NB4 (cell line): ENCODE measurements around the gene CTXN1.
A peak's percentile ranks its signal among the peaks of the same experiment; 100 is the strongest.

ENCODE experiments used
- MAX ChIP-seq: IDR thresholded peaks from 2 replicates; pipeline ENCODE4 v1.6.1; 2011; ENCODE audit warnings: low read depth, low read length
- MYC ChIP-seq: IDR thresholded peaks from 2 replicates; pipeline ENCODE4 v1.6.1; 2011; ENCODE audit warnings: low read depth, low read length
- POLR2A ChIP-seq: IDR thresholded peaks from 2 replicates; pipeline ENCODE4 v1.6.1; 2011; ENCODE audit warnings: mild to moderate bottlenecking; ENCODE audit not compliant: insufficient read length; ENCODE audit errors: extremely low read depth
- TF ChIP-seq, protein P1 (sequence below): IDR thresholded peaks from one replicate; pipeline ENCODE4 v1.5.1; 2012; ENCODE audit warnings: low read depth, low read length

GRCh38 chr19:7925171-7925851 is 624 bp downstream of the CTXN1 start:
- TF ChIP-seq POLR2A (no peak), MAX (peak; percentile 95), MYC (peak; percentile 90)
- TF ChIP-seq, protein P1, sequence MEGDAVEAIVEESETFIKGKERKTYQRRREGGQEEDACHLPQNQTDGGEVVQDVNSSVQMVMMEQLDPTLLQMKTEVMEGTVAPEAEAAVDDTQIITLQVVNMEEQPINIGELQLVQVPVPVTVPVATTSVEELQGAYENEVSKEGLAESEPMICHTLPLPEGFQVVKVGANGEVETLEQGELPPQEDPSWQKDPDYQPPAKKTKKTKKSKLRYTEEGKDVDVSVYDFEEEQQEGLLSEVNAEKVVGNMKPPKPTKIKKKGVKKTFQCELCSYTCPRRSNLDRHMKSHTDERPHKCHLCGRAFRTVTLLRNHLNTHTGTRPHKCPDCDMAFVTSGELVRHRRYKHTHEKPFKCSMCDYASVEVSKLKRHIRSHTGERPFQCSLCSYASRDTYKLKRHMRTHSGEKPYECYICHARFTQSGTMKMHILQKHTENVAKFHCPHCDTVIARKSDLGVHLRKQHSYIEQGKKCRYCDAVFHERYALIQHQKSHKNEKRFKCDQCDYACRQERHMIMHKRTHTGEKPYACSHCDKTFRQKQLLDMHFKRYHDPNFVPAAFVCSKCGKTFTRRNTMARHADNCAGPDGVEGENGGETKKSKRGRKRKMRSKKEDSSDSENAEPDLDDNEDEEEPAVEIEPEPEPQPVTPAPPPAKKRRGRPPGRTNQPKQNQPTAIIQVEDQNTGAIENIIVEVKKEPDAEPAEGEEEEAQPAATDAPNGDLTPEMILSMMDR: peak; percentile 84
